Spleen (tissue), 7 donors: Measurements from ENCODE around the gene RAB40C.

ENCODE experiments used
- CTCF ChIP-seq, 11 experiments: fragments of 200-600 bp in 7 of 11; fragments of 450-650 bp in 4 of 11; sonication (generic) in 4 of 11; IDR thresholded peaks in 8 of 11; conservative IDR thresholded peaks in 3 of 11; 1 replicate in 7 of 11; 2 replicates in 4 of 11; pipeline versions ENCODE4 v1.4.0 to v1.8.0; 2016 to 2021; ENCODE audit warnings: antibody characterized with exemption in 11 of 11, inconsistent platforms in 4 of 11, mild to moderate bottlenecking in 1 of 11
- POLR2A ChIP-seq, 3 donors: fragments of 450-650 bp; IDR thresholded peaks; one replicate each; pipeline ENCODE4 v1.5.1; 2017; ENCODE audit warnings: antibody characterized with exemption in 3 of 3, mild to moderate bottlenecking in 1 of 3
- POLR2AphosphoS5 ChIP-seq, 3 donors: sonication (generic); formaldehyde crosslinking; IDR thresholded peaks; one replicate each; pipeline ENCODE4 v1.5.1; 2017; ENCODE audit warnings: antibody characterized with exemption in 3 of 3
- donor health status: DM: no; HTN: no; CAD: no; lungs with moderate emphysema.
- donor health status: DM: no; HTN: no; CAD: no.
- donor health status: DM: no; HTN: no; CAD: no.

GRCh38 chr16:596736-597060 lies 6.8 kb downstream of the RAB40C start:
- no peak for TF ChIP-seq CTCF (IDR thresholded peaks at IDR 0.05 in 8 of 11, conservative IDR thresholded peaks at IDR 0.05 in 3 of 11)
- no peak for TF ChIP-seq POLR2A (IDR thresholded peaks at IDR 0.05)
- TF ChIP-seq POLR2AphosphoS5 (IDR thresholded peaks at IDR 0.05): no peak
